GM13977 (cell line): Measurements from ENCODE around the gene CLN6.

Experiments
- DNase-seq: peaks from one replicate; pipeline ENCODE4 v3.0.0; 2012; ENCODE audit warnings: low spot score
- in situ Hi-C: fragments of 300-500 bp; cut with MboI; formaldehyde crosslinking; loops from one replicate; pipeline ENCODE4 v1.12.0; 2022; ENCODE audit warnings: low sequenced_read_pairs, low pct_unique_long_range_greater_than_20kb, mixed read lengths, inconsistent platforms; ENCODE audit not compliant: unreplicated experiment
- TF ChIP-seq, protein P1 (sequence below): IDR thresholded peaks from 2 replicates; pipeline ENCODE4 v1.5.1; 2012; ENCODE audit warnings: mild to moderate bottlenecking, control low read depth; ENCODE audit not compliant: insufficient read depth; ENCODE audit errors: extremely low read depth, missing control alignments

The CLN6 gene

GRCh38 chr15:68275165-68275746, 45.7 kb upstream of the CLN6 start:
- in situ Hi-C loops: no loop called here
- TF ChIP-seq, protein P1, sequence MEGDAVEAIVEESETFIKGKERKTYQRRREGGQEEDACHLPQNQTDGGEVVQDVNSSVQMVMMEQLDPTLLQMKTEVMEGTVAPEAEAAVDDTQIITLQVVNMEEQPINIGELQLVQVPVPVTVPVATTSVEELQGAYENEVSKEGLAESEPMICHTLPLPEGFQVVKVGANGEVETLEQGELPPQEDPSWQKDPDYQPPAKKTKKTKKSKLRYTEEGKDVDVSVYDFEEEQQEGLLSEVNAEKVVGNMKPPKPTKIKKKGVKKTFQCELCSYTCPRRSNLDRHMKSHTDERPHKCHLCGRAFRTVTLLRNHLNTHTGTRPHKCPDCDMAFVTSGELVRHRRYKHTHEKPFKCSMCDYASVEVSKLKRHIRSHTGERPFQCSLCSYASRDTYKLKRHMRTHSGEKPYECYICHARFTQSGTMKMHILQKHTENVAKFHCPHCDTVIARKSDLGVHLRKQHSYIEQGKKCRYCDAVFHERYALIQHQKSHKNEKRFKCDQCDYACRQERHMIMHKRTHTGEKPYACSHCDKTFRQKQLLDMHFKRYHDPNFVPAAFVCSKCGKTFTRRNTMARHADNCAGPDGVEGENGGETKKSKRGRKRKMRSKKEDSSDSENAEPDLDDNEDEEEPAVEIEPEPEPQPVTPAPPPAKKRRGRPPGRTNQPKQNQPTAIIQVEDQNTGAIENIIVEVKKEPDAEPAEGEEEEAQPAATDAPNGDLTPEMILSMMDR: no peak
- no peak for DNase-seq

DNA sequence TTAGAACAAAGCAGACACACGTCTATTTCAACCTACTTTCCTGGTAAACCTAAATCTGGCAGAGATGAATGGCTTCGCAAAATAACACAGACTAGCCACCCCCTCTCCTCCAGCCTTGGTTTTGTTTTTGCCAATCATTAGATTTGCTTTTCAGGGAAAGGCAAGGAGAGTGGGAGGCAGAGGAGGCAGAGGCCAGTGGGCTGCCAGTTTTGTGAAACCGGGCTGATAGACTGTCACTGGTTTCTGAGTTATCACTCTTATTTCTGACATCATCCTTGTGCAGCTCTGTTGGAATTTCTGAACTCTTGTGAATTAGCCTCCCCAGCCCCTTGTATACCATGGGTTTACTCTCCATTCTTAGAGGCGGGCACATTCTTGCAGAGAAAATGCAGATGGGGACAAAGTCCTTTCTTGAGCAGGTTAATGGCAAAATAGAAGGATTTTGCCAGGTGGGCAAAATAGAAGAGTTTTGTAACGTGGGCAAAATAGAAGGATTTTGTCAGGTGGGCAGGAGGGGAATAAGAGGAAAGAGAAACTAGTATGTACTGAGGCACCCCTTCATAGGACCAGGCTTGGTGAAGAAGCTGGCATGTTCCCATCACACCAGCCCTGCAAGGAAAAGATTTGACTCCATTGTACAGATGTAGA, 44.8 kb upstream of the CLN6 start:
- no peak for DNase-seq
- in situ Hi-C loops: no loop called here
- TF ChIP-seq, protein P1: no peak

DNA sequence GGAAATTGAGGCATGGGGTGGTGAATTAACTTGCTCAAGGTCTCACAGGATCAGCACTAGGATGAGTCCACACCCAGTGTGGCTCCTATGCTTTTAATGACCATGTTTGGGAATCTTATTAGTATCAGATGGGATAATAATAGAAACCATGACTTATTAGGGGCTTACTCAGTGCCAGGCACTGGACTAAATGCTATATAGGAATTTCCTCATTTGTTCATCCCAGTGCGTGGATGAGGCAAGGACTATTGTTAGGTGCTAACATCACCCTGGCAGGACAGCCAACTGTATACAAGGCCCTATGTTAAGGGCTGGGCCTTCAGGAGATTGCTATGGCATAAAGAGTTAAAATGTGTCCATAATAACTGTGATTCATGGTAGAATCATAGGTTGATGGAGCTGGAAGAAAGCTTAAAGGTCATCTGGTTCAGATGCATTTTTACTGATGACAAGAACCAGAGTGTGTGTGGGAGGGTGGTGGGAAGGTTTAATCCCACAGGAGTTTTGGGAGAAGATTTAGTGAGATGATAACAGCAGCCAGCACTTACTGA, 43.3 kb upstream of the CLN6 start:
- no peak for DNase-seq
- in situ Hi-C loops: no loop called here
- TF ChIP-seq, protein P1: no peak

DNA sequence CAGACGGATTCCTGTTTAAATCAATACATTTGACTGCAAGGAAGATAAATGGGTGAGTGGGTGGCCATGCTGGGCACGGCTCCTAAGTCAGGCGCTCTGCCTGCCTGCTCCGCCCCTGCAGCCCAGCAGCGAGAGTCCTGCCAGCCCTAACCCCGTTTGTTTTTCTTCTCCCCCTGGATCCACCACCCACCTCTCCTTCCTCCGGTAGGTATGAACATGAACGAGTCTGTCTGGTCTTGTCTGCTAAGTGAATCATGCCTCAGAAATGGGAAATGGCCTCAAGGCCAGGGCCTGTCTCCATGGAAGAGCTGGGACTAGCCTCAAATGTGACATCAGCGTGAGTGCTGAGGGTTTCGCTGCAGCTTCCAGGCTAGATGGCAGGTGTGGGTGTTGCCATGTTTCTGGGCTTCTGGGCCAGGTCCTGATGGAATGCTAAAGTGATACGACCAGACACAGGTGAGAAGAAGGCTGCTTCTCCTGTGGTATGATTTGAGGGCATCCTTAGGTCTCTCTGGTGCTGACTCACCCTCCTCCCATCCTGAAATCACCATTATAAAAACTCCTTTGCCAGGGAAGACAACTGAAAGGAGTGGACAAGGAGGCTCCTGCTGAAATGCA, 42.4 kb upstream of the CLN6 start:
- in situ Hi-C loops: no loop called here
- TF ChIP-seq, protein P1: no peak
- DNase-seq: no peak

GRCh38 chr15:68268405-68268804, 38.9 kb upstream of the CLN6 start:
- TF ChIP-seq, protein P1: no peak
- DNase-seq: no peak
- in situ Hi-C loops: no loop called here

DNA sequence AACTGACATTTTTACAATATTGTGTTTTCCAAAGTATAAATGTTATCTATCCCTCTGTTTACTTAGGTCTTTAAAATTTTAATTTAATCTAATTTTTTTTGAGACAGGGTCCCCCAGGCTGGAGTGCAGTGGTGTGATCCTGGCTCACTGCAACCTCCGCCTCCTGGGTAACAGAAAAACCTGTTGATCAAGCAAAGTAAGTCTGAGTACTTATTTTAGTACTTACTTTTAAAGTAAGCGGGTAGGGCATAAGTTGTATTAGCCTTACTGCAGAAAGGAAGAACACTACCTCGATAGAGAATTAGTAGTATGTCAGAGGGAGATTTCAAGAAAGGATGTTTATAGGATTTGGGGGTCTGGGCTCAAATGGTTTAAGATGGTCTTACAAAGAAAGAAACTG, 36.1 kb upstream of the CLN6 start:
- TF ChIP-seq, protein P1: no peak
- in situ Hi-C loops: no loop called here

More for the DNA sequence above, 36.1 kb upstream of the CLN6 start:
- no peak for DNase-seq
